ENCODE results near the gene WNT8B. TPM values are rescaled to one million over a fixed set of nuclear protein-coding genes. Genes with fewer than 3 reads are reported as not detected.

WNT8B gene
- polyA plus RNA-seq, 1 donor (not counting 4 experiments of a cell fraction or from before 2014, with no cell fraction given) = not detected

DNA sequence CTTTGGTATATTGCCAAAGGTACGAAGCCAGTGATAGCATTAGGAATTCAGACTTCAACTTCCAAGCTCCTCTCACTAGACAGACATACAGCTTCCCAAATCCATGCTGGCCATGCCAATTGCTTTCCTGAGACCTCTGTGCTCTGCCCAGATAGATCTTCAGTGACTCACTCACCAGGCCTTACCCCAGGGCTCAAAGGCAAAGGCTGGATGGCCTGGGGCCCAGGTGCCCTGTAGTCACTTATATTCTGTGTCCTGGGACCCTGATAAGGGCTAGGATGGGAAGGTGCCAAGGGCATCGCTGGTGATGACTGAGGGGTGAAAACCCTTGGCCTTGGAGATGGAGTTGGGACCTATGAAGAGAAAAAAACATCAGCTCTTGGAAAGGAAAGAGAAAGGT lies 27.7 kb downstream of the WNT8B start:
- Histone ChIP-seq H3K36me3 (ENCODE audit: control insufficient read depth in 2 of 2, extremely low read depth in 1 of 2, insufficient read depth in 2 of 2, low read length in 2 of 2) (peaks cover 3 to 8% of the 10 kb centered on the region in 2 experiments), H3K9me3 (ENCODE audit: control insufficient read depth, low read depth, low read length) (no peaks in the 10 kb centered on the region), H3K9ac (ENCODE audit: control insufficient read depth, extremely low read depth, insufficient read depth, low read length) (no peak overlapping the region), H3K9me1 (ENCODE audit: control insufficient read depth, extremely low read depth, insufficient read depth, low read length) (no peaks in the 10 kb centered on the region), H3K4me3 (ENCODE audit: control insufficient read depth in 2 of 3, extremely low read depth in 1 of 3, insufficient read depth in 2 of 3, low read depth in 1 of 3, low read length in 3 of 3) (no peak overlapping the region), H2AFZ (ENCODE audit: control insufficient read depth, low read length) (no peak overlapping the region), H3K27ac (ENCODE audit: control insufficient read depth, insufficient read depth, low read length) (no peak overlapping the region), H3K4me2 (ENCODE audit: control insufficient read depth, extremely low read depth, insufficient read depth, low read depth, low read length) (no peak overlapping the region), H3K27me3 (ENCODE audit: control insufficient read depth, extremely low read depth, insufficient read depth, low read length) (no peaks in the 10 kb centered on the region), H3K79me2 (ENCODE audit: control insufficient read depth, insufficient read depth, low read length) (no peaks in the 10 kb centered on the region), H3K4me1 (ENCODE audit: control insufficient read depth, extremely low read depth, insufficient read depth, low read length) (no peaks in the 10 kb centered on the region), H4K20me1 (ENCODE audit: control insufficient read depth, extremely low read depth, insufficient read depth, low read length) (no peaks in the 10 kb centered on the region)
- FAIRE-seq (no peak), DNase-seq (ENCODE audit: low read depth, low spot score) (no peak)
- dilution Hi-C loops (cut with MboI; ENCODE audit: extremely low pct_ligation_motif_present, low sequenced_read_pairs) = no loop called here
- TF ChIP-seq EZH2 (IDR thresholded peaks at IDR 0.05; ENCODE audit: low read length) = no peak
- TF ChIP-seq, protein P1, sequence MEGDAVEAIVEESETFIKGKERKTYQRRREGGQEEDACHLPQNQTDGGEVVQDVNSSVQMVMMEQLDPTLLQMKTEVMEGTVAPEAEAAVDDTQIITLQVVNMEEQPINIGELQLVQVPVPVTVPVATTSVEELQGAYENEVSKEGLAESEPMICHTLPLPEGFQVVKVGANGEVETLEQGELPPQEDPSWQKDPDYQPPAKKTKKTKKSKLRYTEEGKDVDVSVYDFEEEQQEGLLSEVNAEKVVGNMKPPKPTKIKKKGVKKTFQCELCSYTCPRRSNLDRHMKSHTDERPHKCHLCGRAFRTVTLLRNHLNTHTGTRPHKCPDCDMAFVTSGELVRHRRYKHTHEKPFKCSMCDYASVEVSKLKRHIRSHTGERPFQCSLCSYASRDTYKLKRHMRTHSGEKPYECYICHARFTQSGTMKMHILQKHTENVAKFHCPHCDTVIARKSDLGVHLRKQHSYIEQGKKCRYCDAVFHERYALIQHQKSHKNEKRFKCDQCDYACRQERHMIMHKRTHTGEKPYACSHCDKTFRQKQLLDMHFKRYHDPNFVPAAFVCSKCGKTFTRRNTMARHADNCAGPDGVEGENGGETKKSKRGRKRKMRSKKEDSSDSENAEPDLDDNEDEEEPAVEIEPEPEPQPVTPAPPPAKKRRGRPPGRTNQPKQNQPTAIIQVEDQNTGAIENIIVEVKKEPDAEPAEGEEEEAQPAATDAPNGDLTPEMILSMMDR (optimal IDR thresholded peaks at IDR 0.05 in 1 of 3, IDR thresholded peaks at IDR 0.05 in 1 of 3, conservative IDR thresholded peaks at IDR 0.05 in 1 of 3; ENCODE audit: extremely low read depth in 1 of 3, insufficient read depth in 2 of 3, low read length in 3 of 3) = no peak

DNA sequence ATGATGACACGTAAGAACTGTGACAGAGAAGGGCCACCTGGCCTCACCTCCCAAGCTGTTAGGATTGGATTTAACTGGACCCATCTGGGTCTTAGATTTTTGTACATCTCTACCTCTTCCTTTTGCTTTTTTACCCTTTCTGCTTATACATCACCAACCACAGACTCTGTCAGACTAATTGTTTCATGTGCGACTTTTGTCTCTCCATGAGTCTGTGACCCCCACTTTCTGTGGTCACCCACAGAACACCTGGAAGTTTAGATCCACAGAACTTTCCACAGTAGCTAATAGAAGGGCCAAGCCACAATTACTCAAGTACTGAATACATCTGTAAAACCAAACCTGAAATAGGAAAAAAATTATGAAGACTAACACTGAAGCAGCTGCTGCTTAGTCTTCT lies 33.8 kb downstream of the WNT8B start:
- no peak overlapping the region for H2AFZ ChIP-seq (ENCODE audit: control insufficient read depth, low read length)
- no peak for FAIRE-seq
- H4K20me1 ChIP-seq (ENCODE audit: control insufficient read depth, extremely low read depth, insufficient read depth, low read length) = no peaks in the 10 kb centered on the region
- no peaks in the 10 kb centered on the region for H3K9me1 ChIP-seq (ENCODE audit: control insufficient read depth, extremely low read depth, insufficient read depth, low read length)
- no peak for TF ChIP-seq EZH2 (IDR thresholded peaks at IDR 0.05; ENCODE audit: low read length)
- TF ChIP-seq, protein P1 (optimal IDR thresholded peaks at IDR 0.05 in 1 of 3, IDR thresholded peaks at IDR 0.05 in 1 of 3, conservative IDR thresholded peaks at IDR 0.05 in 1 of 3; ENCODE audit: extremely low read depth in 1 of 3, insufficient read depth in 2 of 3, low read length in 3 of 3) = no peak
- dilution Hi-C loops (cut with MboI; ENCODE audit: extremely low pct_ligation_motif_present, low sequenced_read_pairs) = no loop called here
- no peaks in the 10 kb centered on the region for H3K4me1 ChIP-seq (ENCODE audit: control insufficient read depth, extremely low read depth, insufficient read depth, low read length)
- H3K9ac ChIP-seq (ENCODE audit: control insufficient read depth, extremely low read depth, insufficient read depth, low read length) = no peak overlapping the region
- no peaks in the 10 kb centered on the region for H3K79me2 ChIP-seq (ENCODE audit: control insufficient read depth, insufficient read depth, low read length)
- no peak for DNase-seq (ENCODE audit: low read depth, low spot score)
- no peaks in the 10 kb centered on the region for H3K27me3 ChIP-seq (ENCODE audit: control insufficient read depth, extremely low read depth, insufficient read depth, low read length)
- H3K4me3 ChIP-seq (ENCODE audit: control insufficient read depth in 2 of 3, extremely low read depth in 1 of 3, insufficient read depth in 2 of 3, low read depth in 1 of 3, low read length in 3 of 3) = no peak overlapping the region
- H3K4me2 ChIP-seq (ENCODE audit: control insufficient read depth, extremely low read depth, insufficient read depth, low read depth, low read length) = no peak overlapping the region
- peaks cover 0 to 6% of the 10 kb centered on the region in 2 experiments for H3K36me3 ChIP-seq (ENCODE audit: control insufficient read depth in 2 of 2, extremely low read depth in 1 of 2, insufficient read depth in 2 of 2, low read length in 2 of 2)
- H3K9me3 ChIP-seq (ENCODE audit: control insufficient read depth, low read depth, low read length) = no peaks in the 10 kb centered on the region
- H3K27ac ChIP-seq (ENCODE audit: control insufficient read depth, insufficient read depth, low read length) = no peak overlapping the region

Data from keratinocyte (primary cell).